DND-41 (cell line): ENCODE measurements around the gene AFF4.
"Not testable (repeated sequence)": the region's sequence is repeated elsewhere in the genome, so short reads cannot be mapped to it uniquely, and the experiment has no call there.

Source experiments
- ATAC-seq: fragments of 200-7000 bp; cut with Tn5 transposase; 3 replicates; pipeline ENCODE4 v1.9.1; 2021; ENCODE audit warnings: low read depth; ENCODE audit not compliant: insufficient read depth
- DNase-seq: peaks from one replicate; pipeline ENCODE4 v3.0.0-alpha.2; 2020
- H2AFZ ChIP-seq: 2 replicates; pipeline ENCODE4 v1.6.0; 2012; ENCODE audit warnings: low read depth, low read length
- H3K27ac ChIP-seq: 2 replicates; pipeline ENCODE4 v1.5.1; 2012; ENCODE audit warnings: low read length, inconsistent platforms
- H3K27me3 ChIP-seq: fragments of 200-600 bp; sonication (generic); 2 replicates; pipeline ENCODE4 v1.6.0; 2012; ENCODE audit warnings: low read length, mild to moderate bottlenecking, inconsistent platforms; ENCODE audit not compliant: insufficient read depth, poor library complexity
- H3K36me3 ChIP-seq: 2 replicates; pipeline ENCODE4 v1.5.1; 2012; ENCODE audit warnings: low read length, inconsistent platforms; ENCODE audit not compliant: insufficient read depth
- H3K4me1 ChIP-seq: 2 replicates; pipeline ENCODE4 v1.5.1; 2012; ENCODE audit warnings: mild to moderate bottlenecking, low read length; ENCODE audit not compliant: insufficient read depth
- H3K4me2 ChIP-seq: 2 replicates; pipeline ENCODE4 v1.6.0; 2012; ENCODE audit warnings: mild to moderate bottlenecking, moderate library complexity, low read length, inconsistent platforms; ENCODE audit not compliant: insufficient read depth
- H3K4me3 ChIP-seq, 2 experiments: fragments of 200-600 bp in 1 of 2; shearing (Covaris generic) in 1 of 2; 2 replicates each; pipeline ENCODE4 v1.5.1; 2012 to 2016; ENCODE audit warnings: inconsistent platforms in 2 of 2, low read length in 2 of 2, mild to moderate bottlenecking in 2 of 2, low read depth in 1 of 2, moderate library complexity in 1 of 2
- H3K79me2 ChIP-seq: 2 replicates; pipeline ENCODE4 v1.6.0; 2012; ENCODE audit warnings: low read length, inconsistent platforms; ENCODE audit not compliant: insufficient read depth
- H3K9ac ChIP-seq: 2 replicates; pipeline ENCODE4 v1.6.0; 2012; ENCODE audit warnings: low read depth, mild to moderate bottlenecking, inconsistent platforms, low read length, moderate library complexity
- H3K9me3 ChIP-seq: 2 replicates; pipeline ENCODE4 v1.5.1; 2012; ENCODE audit warnings: low read length, moderate library complexity, mild to moderate bottlenecking, inconsistent platforms; ENCODE audit not compliant: insufficient read depth, severe bottlenecking
- H4K20me1 ChIP-seq: 2 replicates; pipeline ENCODE4 v1.6.0; 2012; ENCODE audit warnings: low read length; ENCODE audit not compliant: insufficient read depth
- CTCF ChIP-seq: IDR thresholded peaks from 2 replicates; pipeline ENCODE4 v1.5.1; 2012; ENCODE audit warnings: borderline replicate concordance, low read length, moderate library complexity, mild to moderate bottlenecking; ENCODE audit not compliant: poor library complexity, severe bottlenecking; ENCODE audit errors: extremely low read depth
- EZH2 ChIP-seq: IDR thresholded peaks from 3 replicates; pipeline ENCODE4 v1.6.1; 2012; ENCODE audit warnings: borderline replicate concordance, low read depth, mild to moderate bottlenecking, moderate library complexity, low read length, inconsistent platforms; ENCODE audit not compliant: severe bottlenecking

AFF4 gene

DNA sequence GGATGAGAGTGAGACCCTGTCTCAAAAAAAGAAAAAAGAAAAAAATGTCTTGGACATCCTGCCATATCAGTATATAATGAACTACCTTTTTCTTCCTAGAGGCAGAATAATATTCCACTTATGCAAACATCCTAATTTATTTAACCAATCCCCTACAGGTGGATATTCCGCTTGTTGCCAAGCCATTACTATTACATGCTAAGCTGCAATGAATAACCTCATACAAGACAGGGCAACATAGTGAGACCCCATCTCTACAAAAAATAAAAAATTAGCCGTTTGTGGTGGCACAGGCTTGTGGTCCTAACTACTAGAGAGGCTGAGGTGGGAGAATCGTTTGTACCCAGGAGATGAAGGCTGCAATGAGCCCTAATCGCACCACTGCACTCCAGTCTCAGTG lies 1.7 kb upstream of the AFF4 start:
- Histone ChIP-seq H4K20me1 (peaks cover 17% of the 10 kb centered on the region; the same call in 1 of the 2 replicates), H3K36me3 (peaks cover 10% of the 10 kb centered on the region), H2AFZ (no peak overlapping the region), H3K27me3 (no peaks in the 10 kb centered on the region), H3K27ac (no peak overlapping the region), H3K9ac (no peak overlapping the region), H3K4me1 (peaks cover 32% of the 10 kb centered on the region), H3K4me2 (no peak overlapping the region), H3K9me3 (no peaks in the 10 kb centered on the region), H3K79me2 (peaks cover 33% of the 10 kb centered on the region), H3K4me3 (no peak overlapping the region)
- no peak for DNase-seq
- ATAC-seq = no peak
- TF ChIP-seq CTCF (no peak), EZH2 (no peak)

DNA sequence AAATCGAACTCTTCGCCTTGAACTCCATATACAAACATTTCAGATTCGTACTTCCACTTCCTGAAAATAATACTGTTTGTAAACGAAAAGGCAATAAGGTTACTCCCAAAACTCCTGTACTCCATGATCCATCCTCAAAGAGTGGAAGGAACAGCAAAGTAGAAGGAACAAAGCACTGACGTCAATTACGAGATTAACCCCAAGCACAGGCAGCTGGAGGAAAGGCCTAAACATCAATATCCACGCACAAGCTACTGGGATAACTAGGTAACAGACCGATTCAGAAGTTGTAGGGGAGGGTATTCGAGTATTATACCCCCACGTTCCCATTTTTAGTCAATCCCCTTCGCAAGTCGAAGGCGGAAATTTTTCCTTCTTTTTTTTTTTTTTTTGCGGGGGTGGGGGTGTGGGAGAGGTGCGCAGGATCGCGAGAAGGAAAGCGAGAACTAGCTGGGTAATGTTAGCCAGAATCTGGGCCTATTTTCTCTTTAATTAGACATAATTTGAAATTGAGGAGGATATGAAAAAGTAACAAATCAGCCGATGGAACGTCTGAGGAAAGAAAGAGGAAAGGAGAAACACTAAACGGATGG lies 909 bp downstream of the AFF4 start:
- no peaks in the 10 kb centered on the region for H3K9me3 ChIP-seq
- H4K20me1 ChIP-seq = peaks cover 27% of the 10 kb centered on the region; the same call in 1 of the 2 replicates
- no peaks in the 10 kb centered on the region for H3K27me3 ChIP-seq
- H3K9ac ChIP-seq = peak overlapping the region; percentile 76
- peaks cover 14% of the 10 kb centered on the region for H3K36me3 ChIP-seq
- H3K4me2 ChIP-seq = peak overlapping the region; percentile 87
- peaks cover 36% of the 10 kb centered on the region for H3K4me1 ChIP-seq
- ATAC-seq (no peak), DNase-seq (peak; percentile 34)
- peaks cover 59% of the 10 kb centered on the region for H3K79me2 ChIP-seq
- H3K4me3 ChIP-seq = peak overlapping the region; percentile 57 to 73
- no peak for TF ChIP-seq EZH2
- no peak for TF ChIP-seq CTCF
- peak overlapping the region; percentile 76 for H3K27ac ChIP-seq
- H2AFZ ChIP-seq = peak overlapping the region; percentile 99

DNA sequence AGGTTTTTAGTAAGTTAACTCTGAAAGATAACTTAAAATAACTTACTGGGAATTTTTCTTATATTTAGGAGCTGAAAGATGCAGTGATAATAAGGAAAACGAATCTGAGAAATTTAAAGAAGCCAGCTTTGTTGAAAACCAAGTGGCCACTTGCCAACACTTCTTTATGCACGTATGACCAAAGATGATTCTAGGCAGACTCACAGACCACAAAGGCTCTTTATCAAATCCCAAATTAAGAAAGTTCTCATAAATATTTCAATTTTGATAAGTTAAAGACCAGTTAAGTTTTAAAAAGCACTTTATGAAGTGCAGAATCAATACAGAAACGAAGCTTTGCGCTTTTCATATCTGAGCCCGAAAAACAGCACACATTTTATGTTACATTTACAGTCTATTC lies 1.5 kb downstream of the AFF4 start:
- Histone ChIP-seq H3K9me3 (no peaks in the 10 kb centered on the region), H3K4me3 (peak overlapping the region; percentile 57 to 73), H3K36me3 (peaks cover 16% of the 10 kb centered on the region), H4K20me1 (peaks cover 30% of the 10 kb centered on the region; the same call in 1 of the 2 replicates), H3K4me2 (peak overlapping the region; percentile 87), H3K4me1 (peaks cover 36% of the 10 kb centered on the region), H3K9ac (peak overlapping the region; percentile 76), H3K79me2 (peaks cover 65% of the 10 kb centered on the region), H3K27me3 (no peaks in the 10 kb centered on the region), H3K27ac (peak overlapping the region; percentile 76), H2AFZ (0 out of 2 replicates have a peak overlapping the region, but pooled peaks have one; percentile 99)
- DNase-seq = no peak
- ATAC-seq = no peak
- TF ChIP-seq CTCF (no peak), EZH2 (no peak)

GRCh38 chr5:132961123-132961815 lies 2.2 kb downstream of the AFF4 start:
- H3K4me1 ChIP-seq = peaks cover 36% of the 10 kb centered on the region
- peak overlapping the region; percentile 57 to 73; a peak in 3 of 4 replicates for H3K4me3 ChIP-seq
- H3K27ac ChIP-seq, ATAC-seq, H3K9me3 ChIP-seq, DNase-seq, H2AFZ ChIP-seq, H3K27me3 ChIP-seq: not testable (repeated sequence)
- H4K20me1 ChIP-seq = peaks cover 34% of the 10 kb centered on the region; the same call in 1 of the 2 replicates
- H3K36me3 ChIP-seq = peaks cover 16% of the 10 kb centered on the region
- peaks cover 71% of the 10 kb centered on the region for H3K79me2 ChIP-seq
- peak overlapping the region; percentile 87 for H3K4me2 ChIP-seq
- peak overlapping the region; percentile 76 for H3K9ac ChIP-seq

- Histone ChIP-seq H3K36me3 (peaks cover 26% of the 10 kb centered on the region), H3K4me1 (peaks cover 15% of the 10 kb centered on the region), H3K79me2 (peaks cover 93% of the 10 kb centered on the region), H4K20me1 (peaks cover 57% of the 10 kb centered on the region)
- H3K27me3 ChIP-seq, H3K4me3 ChIP-seq, DNase-seq, H3K9ac ChIP-seq, H3K27ac ChIP-seq, ATAC-seq, H3K4me2 ChIP-seq, H3K9me3 ChIP-seq, H2AFZ ChIP-seq: not testable (repeated sequence)
These were observed 7.2 kb downstream of the AFF4 start for GRCh38 chr5:132956166-132956799.
